K562 (cell line): ENCODE measurements around the gene TRIM38. TPM values are rescaled to one million over a fixed set of nuclear protein-coding genes. Genes with fewer than 3 reads are reported as not detected.

Experiments used
- BRCA1 ChIP-seq, 2 experiments: fragments of 450-650 bp in 1 of 2; sonication (generic) in 1 of 2; formaldehyde crosslinking in 1 of 2; IDR thresholded peaks; 2 replicates each; pipeline versions ENCODE4 v1.5.0 to v1.6.1; 2017 to 2020; ENCODE audit warnings: mild to moderate bottlenecking in 1 of 2, missing genetic modification reagents in 1 of 2
- CHCHD3 ChIP-seq: fragments of 250-450 bp; sonication (Bioruptor Pico); IDR thresholded peaks from 2 replicates; pipeline ENCODE4 v2.1.2; 2022; ENCODE audit warnings: mild to moderate bottlenecking
- CXXC5 ChIP-seq: fragments of 250-450 bp; sonication (Bioruptor Pico); IDR thresholded peaks from 2 replicates; pipeline ENCODE4 v1.8.0; 2022; ENCODE audit warnings: inconsistent platforms, mild to moderate bottlenecking, moderate library complexity
- FOXA3 ChIP-seq, 2 experiments: fragments of 450-650 bp in 1 of 2; sonication (generic) in 1 of 2; formaldehyde crosslinking; IDR thresholded peaks in 1 of 2; conservative IDR thresholded peaks in 1 of 2; 2 replicates each; pipeline versions ENCODE4 v1.4.0 to v1.8.0; 2020 to 2022; ENCODE audit warnings: mild to moderate bottlenecking in 2 of 2, missing genetic modification reagents in 1 of 2
- HBP1 ChIP-seq: fragments of 450-650 bp; formaldehyde crosslinking; IDR thresholded peaks from 2 replicates; pipeline ENCODE4 v1.4.0; 2022; ENCODE audit warnings: missing genetic modification characterization
- KLF10 ChIP-seq: fragments of 250-450 bp; sonication (Bioruptor Pico); IDR thresholded peaks from 2 replicates; pipeline ENCODE4 v1.6.1; 2021; ENCODE audit warnings: matching md5 sums
- LARP7 ChIP-seq: fragments of 450-650 bp; IDR thresholded peaks from 2 replicates; pipeline ENCODE4 v1.6.1; 2016
- MTA3 ChIP-seq: fragments of 450-650 bp; formaldehyde crosslinking; IDR thresholded peaks from 2 replicates; pipeline ENCODE4 v1.6.1; 2017; ENCODE audit warnings: mild to moderate bottlenecking, borderline replicate concordance
- PCBP2 ChIP-seq: fragments of 200-400 bp; formaldehyde crosslinking; IDR thresholded peaks from 2 replicates; pipeline ENCODE4 v1.6.1; 2018; ENCODE audit warnings: low read length, low read depth, mild to moderate bottlenecking, moderate library complexity; ENCODE audit not compliant: poor library complexity, severe bottlenecking
- POLR2AphosphoS5 ChIP-seq: IDR thresholded peaks from 2 replicates; pipeline ENCODE4 v1.6.1; 2011; ENCODE audit warnings: mild to moderate bottlenecking, low read depth, low read length, moderate library complexity; ENCODE audit not compliant: control insufficient read depth, insufficient read depth
- RAD51 ChIP-seq: fragments of 450-650 bp; IDR thresholded peaks from 2 replicates; pipeline ENCODE4 v1.7.1; 2016; ENCODE audit warnings: low read depth, mild to moderate bottlenecking, borderline replicate concordance
- RB1 ChIP-seq: fragments of 450-650 bp; IDR thresholded peaks from 2 replicates; pipeline ENCODE4 v1.6.1; 2017; ENCODE audit warnings: low read depth, mild to moderate bottlenecking
- SRF ChIP-seq, 2 experiments: fragments of 250-450, 450-650 bp in 1 of 2; sonication (Bioruptor Pico) in 1 of 2; sonication (generic) in 1 of 2; formaldehyde crosslinking; IDR thresholded peaks; 2 replicates each; pipeline versions ENCODE4 v1.5.0 to v1.5.1; 2020 to 2022; ENCODE audit warnings: mild to moderate bottlenecking in 1 of 2, missing genetic modification reagents in 1 of 2
- TEAD4 ChIP-seq, 2 experiments: sonication (generic) in 1 of 2; formaldehyde crosslinking in 1 of 2; IDR thresholded peaks; 2 replicates each; pipeline versions ENCODE4 v1.6.1 to v1.8.0; 2012 to 2022; ENCODE audit warnings: borderline replicate concordance in 1 of 2, inconsistent platforms in 1 of 2, low read length in 1 of 2, mild to moderate bottlenecking in 1 of 2, missing genetic modification reagents in 1 of 2
- ZNF318 ChIP-seq, 2 experiments: fragments of 450-650 bp; IDR thresholded peaks; 2 replicates each; pipeline ENCODE4 v1.6.1; 2016; ENCODE audit warnings: mild to moderate bottlenecking in 2 of 2, borderline replicate concordance in 1 of 2, low read depth in 1 of 2, moderate library complexity in 1 of 2
- ZNF778 ChIP-seq: fragments of 450-650 bp; formaldehyde crosslinking; IDR thresholded peaks from 2 replicates; pipeline ENCODE4 v1.4.0; 2020; ENCODE audit warnings: mild to moderate bottlenecking, moderate library complexity
- ZNF785 ChIP-seq: fragments of 250-450 bp; sonication (Bioruptor Pico); IDR thresholded peaks from 2 replicates; pipeline ENCODE4 v1.4.0; 2020; ENCODE audit warnings: mild to moderate bottlenecking
- polyA plus RNA-seq, 8 experiments: library from polyadenylated mRNA; depleted of rRNA in 4 of 8; stranded (reverse) in 5 of 8; unstranded in 3 of 8; fragments of >200 nt; fragmentation: Nextera tagmentation in 2 of 8; fragmentation: Illumina TruSeq in 1 of 8; extraction: Ambion mirVana in 2 of 8; extraction: Trizol in 1 of 8; gene quantifications; 2 replicates each; pipeline versions ENCODE4 v1.2.1 to v1.2.3, GENCODE V29; 2011 to 2014; ENCODE audit warnings: inconsistent platforms in 1 of 8, missing spikeins in 1 of 8
- total RNA-seq, 7 experiments: library from RNA; depleted of rRNA in 6 of 7; stranded (reverse); fragments of >200 nt in 6 of 7; fragmentation: Illumina TruSeq in 2 of 7; extraction: Trizol in 2 of 7; gene quantifications; 2 replicates each; pipeline versions ENCODE4 v1.2.1 to v1.2.3, GENCODE V29; 2011 to 2021; ENCODE audit warnings: low replicate concordance in 1 of 7

TRIM38 gene
- total and polyA plus RNA-seq, 9 of the 15 experiments (the other 6 are each of a cell fraction or from before 2014, with no cell fraction given): 1.7 to 6.7 (median 6.3) TPM

- TF ChIP-seq ZNF318 (IDR thresholded peaks at IDR 0.05; ENCODE audit: borderline replicate concordance in 1 of 2, low read depth in 1 of 2) (no peak), CHCHD3 (CRISPR knock-in tag) (no peak), ZNF785 (CRISPR knock-in tag) (no peak), ZNF778 (no peak), LARP7 (no peak), MTA3 (peak; percentile 71; the same call in 1 of the 2 replicates), BRCA1 (IDR thresholded peaks at IDR 0.05) (no peak), BRCA1 (CRISPR knock-in tag; IDR thresholded peaks at IDR 0.05) (no peak), SRF (CRISPR knock-in tag; IDR thresholded peaks at IDR 0.05) (0 out of 4 replicates have a peak, but pooled peaks of 1 of the 2 experiments have one; percentile 35), PCBP2 (no peak), RB1 (no peak), HBP1 (0 out of 2 replicates have a peak, but pooled peaks have one; percentile 17), KLF10 (0 out of 2 replicates have a peak, but pooled peaks have one; percentile 3), POLR2AphosphoS5 (peak; percentile 77), RAD51 (no peak), TEAD4 (IDR thresholded peaks at IDR 0.05; ENCODE audit: low read length) (no peak), TEAD4 (CRISPR knock-in tag; IDR thresholded peaks at IDR 0.05; ENCODE audit: borderline replicate concordance) (no peak), CXXC5 (CRISPR knock-in tag) (no peak), FOXA3 (CRISPR knock-in tag; conservative IDR thresholded peaks at IDR 0.05 in 1 of 2, IDR thresholded peaks at IDR 0.05 in 1 of 2) (no peak)
Measured at GRCh38 chr6:26028746-26029569, 66.4 kb downstream of the TRIM38 start (continued).
